ENCODE data around the gene GMNN. TPM values are rescaled to one million over a fixed set of nuclear protein-coding genes. Genes with fewer than 3 reads are reported as not detected.

GMNN gene
- polyA plus RNA-seq, 3 donors: 6.5 to 54.4 (median 20.6) TPM

DNA sequence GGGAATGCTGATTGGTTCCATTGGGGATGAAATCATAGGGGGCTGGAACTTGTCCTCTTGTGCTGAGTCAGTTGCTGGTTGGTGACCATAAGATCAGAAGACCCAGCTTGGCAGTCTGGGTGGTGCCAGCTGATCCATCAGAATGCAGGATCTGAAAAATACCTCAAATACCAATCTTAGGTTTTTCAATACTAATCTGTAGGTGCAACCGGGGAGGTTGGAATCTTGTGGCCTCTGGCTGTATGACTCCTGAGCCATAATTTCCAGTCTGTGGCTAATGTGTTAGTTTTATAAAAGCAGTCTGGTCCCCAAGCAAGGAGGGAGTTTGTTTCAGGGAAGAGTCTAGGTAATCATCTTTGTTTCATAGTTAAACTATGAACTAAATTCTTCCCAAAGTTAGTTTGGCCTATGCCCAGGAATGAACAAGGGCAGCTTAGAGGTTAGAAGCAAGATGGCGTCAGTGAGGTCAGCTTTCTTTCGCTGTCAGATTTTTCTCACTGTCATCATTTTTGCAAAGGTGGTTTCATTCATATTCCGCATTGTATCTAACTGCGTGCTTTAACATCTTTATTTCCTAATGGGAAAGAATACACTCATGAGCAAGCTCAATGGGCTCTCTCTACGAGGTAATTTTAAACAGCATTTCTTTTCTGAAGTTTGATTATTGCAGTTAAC is 22.0 kb downstream of the GMNN start:
- no peak overlapping the region for H3K27ac ChIP-seq (ENCODE audit: low read depth, low read length)
- WGBS, 3 donors: 89 to 97% (median 94%) methylated on average over 6 of the region's 6 CpGs

DNA sequence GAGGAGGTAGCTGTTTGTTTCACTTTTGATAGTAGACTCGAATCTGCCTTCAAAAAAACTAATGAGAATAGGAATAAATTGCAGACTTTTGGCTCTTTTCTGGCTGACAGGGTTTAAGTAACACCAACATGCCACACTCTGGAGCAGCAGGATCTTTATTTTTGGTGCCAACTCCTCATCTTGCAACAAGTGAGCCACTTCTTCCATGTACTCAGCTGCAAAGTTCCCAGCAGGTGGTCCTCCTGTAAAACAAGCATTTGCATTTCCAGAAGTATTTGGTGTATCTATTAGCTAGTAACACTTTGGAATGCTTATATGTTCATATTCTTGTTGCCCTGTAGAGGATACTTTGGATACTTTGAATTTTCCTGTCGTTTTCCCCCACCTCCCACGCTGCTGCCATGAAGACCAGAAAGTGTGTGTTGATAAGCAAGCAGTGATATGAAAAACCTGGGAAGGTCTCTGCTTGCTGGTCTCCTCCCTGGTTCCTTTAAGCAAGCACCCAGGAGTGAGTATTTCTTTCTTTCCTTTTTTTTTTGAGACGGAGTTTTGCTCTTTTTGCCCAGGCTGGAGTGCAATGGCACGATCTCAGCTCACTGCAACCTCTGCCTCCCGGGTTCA is 23.0 kb downstream of the GMNN start:
- no peak overlapping the region for H3K27ac ChIP-seq (ENCODE audit: low read depth, low read length)
- WGBS, 3 donors: 41 to 82% (median 77%) methylated on average over 6 of the region's 6 CpGs

DNA sequence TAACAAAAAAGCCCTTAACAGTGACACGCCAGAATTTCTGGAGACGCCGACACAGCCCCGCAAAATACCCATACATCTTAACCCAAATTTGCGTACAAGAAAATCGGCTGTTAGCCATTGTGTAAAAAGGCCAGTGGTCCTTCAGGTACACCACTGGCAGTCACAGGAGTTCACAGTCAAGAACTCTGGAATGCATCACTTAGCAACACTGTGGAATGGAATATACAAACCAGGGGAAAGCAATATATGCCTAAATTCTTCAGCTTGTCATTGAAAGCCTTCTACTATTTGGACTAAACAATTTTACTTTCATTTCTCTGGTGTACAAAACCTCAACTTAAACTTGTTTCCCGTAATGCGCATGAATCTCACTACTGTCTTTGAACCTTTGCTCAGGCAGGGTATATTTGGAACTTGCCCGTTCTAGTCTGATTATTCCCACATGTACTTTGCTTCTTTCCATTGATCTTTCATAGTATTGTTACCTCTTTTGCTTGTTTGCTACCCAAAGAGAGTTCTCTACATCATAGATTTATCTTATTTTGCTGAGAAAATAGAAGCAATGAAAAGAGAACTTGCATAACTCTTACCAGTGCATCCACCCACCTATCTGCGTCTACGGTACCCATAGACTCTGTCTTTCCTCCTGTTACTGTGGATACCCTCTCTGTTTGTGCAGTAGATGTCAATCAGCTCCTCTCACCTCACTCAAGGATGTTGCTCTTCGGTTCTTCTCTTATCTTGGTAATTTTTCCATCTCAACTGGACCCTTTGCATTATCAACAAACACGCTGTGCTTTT is 24.2 kb downstream of the GMNN start, which contains the start of gene ARMH2:
ARMH2 (minus strand) TSS at position 178 of the 801 bp plus-strand sequence; CDS start at position 118, 60 bp downstream.
- WGBS, 3 donors: 77 to 95% (median 91%) methylated on average over 13 of the region's 13 CpGs
- H3K27ac ChIP-seq (ENCODE audit: low read depth, low read length): no peak within 1 kb of the TSS

DNA sequence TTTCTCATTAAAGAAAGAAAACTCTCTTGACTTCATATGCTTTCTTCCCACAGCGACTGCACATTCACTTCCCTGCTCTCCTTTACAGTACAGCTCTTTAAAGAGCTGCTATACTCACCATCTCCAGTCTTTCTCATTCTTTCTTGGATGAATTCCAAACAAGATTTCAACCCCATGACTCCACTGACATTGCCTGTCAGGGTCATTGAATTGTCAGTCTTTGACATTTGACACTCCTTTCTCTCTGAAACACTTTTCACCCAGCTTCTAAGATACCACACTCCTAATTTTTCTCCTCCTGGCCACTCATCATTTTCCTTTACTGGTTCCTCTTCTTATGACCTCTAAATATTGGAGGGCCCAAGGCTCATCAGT is 24.8 kb downstream of the GMNN start:
- no peak overlapping the region for H3K27ac ChIP-seq (ENCODE audit: low read depth, low read length)
- WGBS, 3 donors: 58 to 86% (median 84%) methylated on average over 1 of the region's 1 CpG

DNA sequence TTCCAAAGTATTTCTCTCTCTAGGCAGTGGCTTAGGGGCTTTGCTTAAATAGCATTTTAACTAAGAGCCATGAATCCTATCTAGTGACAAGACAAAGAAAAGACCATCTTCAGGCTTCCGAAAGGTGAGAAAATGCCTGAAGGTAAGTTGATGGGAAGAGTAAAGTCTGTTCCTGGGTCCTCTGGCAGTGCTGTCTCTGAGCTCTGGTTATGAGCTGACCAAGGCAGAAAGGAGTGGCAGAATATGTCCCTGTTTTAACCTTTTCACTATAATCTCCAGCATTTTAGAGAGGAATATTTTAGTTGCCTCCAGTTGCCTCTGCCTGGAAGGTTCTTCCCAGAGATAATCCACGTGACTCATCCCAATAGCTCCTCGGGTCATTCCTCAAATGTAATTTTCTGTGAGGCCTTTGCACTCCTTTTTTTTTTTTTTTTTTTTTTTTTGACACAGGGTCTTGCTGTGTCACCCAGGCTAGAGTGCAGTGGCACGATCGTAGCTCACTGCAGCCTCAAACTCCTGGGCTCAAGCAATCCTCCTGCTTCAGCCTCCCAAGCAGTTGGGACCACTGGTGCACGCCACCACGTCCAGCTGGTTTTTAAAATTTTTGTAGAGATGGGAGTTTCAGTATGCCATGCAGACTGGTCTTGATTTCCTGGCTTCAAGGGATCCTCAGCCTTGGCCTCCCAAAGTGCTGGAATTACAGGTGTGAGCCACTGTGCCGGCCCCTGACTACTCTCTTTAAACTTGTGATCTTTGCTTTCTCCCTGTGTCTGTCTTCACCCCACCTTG is 27.7 kb downstream of the GMNN start:
- H3K27ac ChIP-seq (ENCODE audit: low read depth, low read length): no peak overlapping the region
- WGBS, 3 donors: 85 to 90% (median 86%) methylated on average over 8 of the region's 8 CpGs

DNA sequence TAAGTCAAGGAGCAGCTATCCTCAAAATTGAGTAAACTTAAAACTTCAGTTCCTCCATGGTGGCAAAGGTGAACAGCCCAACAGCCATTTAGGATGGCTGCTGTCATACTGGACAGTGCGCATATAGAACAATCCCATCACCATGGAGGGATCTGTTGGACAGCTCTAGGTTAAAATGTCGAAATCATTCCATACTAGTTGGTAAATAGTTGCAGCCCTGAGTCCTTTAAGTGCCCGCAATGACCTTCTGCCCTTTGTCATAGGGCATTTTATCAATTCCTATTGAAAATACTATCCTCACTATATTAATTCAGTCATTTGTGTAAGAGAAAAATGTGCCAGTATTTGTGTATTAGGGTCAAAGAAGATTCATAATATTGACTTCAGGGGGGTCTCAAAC is 32.8 kb downstream of the GMNN start:
- WGBS, 3 donors: 90 to 98% (median 96%) methylated on average over 3 of the region's 3 CpGs
- no peak overlapping the region for H3K27ac ChIP-seq (ENCODE audit: low read depth, low read length)

DNA sequence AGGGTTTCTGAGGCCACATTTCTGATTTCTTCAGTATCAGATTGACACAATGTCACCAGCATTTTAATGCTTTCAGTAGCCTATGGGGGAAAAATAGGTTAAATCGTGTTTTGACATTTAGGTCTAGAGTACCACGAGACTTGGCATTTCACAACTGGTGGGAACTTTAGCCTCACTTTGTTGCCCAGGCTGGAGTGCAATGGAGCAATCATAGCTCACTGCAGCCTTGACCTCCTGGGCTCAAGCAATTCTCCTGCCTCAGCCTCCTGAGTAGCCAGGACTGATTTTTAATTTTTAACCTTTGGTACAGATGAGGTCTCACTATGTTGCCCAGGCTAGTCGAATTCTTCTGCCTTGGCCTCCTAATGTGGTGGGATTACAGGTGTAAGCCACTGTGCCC is 35.0 kb downstream of the GMNN start:
- no peak overlapping the region for H3K27ac ChIP-seq (ENCODE audit: low read depth, low read length)
- 76 to 90% (median 81%) methylated on average over 3 of the region's 3 CpGs for WGBS, 3 donors

DNA sequence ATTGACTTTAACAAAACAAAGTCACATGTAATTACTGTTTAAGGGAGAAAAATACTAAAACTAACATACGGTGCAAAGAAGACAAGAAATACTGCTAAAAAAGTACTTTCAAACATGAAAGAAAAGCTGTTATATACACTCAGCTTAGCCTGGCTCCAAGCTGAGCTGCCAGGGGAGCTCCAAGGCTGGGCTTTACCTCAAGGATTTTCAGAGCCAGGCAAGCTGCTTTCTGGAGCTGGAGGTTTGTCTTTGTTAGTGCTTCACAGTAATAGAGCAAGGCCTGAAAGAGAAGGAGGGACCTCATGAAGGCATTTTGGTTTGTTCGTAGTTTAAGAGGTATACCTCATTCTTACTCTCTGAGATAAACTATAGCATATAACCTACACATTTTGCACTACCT is 43.6 kb downstream of the GMNN start:
- H3K27ac ChIP-seq (ENCODE audit: low read depth, low read length): no peak overlapping the region
- WGBS, 3 donors: 61 to 97% (median 95%) methylated on average over 2 of the region's 2 CpGs

DNA sequence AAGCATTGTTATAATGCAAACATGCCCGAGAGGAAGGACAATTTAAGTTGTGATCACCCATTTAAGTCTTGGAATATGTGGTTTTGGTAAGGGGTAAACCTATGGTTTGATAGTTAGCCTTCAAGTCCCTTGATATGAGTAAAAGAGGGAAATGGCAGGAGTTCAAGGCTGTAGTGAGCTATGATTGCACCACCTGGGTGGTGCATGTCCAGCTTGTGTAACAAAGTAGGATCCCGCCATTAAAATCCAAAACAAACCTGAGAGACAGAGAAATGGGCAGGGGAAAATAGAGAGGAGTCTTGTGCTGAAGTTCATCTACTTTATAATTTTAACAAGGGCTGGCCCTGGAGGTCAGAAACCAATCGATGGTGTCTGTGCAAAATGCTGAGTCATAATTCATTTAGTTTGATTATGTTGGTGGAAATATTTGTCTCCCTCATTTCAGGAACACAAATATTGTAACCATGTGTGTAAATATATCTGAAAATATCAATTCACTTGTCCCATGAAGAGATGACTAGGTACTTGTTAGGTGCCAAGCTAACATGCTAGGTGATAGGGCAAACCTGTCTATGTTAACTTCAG is 47.2 kb downstream of the GMNN start:
- H3K27ac ChIP-seq (ENCODE audit: low read depth, low read length): no peak overlapping the region
- 77 to 95% (median 94%) methylated on average over 3 of the region's 3 CpGs for WGBS, 3 donors

DNA sequence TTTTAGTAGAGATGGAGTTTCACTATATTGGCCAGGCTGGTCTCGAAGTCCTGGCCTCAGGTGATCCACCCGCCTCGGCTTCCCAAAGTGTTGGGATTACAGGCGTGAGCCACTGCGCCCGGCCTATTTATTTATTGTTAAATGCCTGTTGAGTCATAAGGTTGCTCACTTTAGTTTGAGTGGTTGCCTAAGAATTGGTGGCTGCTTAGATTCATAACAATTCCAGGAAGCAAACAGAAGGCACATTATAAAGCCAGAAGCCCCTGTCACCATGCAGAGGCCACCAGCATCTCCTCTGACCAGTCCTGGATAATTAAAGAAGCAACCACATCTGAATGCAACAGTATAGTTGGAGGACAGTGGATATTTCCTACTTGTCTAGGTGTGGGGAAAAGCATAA is 48.0 kb downstream of the GMNN start:
- H3K27ac ChIP-seq (ENCODE audit: low read depth, low read length): no peak overlapping the region
- WGBS, 3 donors: 94 to 99% (median 97%) methylated on average over 6 of the region's 6 CpGs

DNA sequence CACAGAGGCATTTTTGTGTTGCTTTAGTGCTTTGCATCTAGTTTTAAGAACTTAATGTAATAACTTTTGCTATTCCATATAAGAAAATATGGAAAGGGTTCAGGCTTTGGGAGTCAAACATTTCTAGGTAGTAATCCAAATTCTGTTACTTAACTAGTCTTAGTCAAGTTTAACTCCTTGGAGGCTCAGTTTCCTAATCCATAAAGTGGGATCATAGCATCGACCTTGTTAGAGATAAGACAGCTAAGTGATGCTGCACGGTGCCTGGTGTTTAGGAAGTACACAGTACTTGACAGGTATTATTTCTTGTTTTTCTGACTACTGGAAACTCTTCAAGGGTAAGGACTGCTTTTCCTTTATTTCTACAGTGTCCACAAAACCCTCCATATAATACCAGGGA is 48.4 kb downstream of the GMNN start:
- H3K27ac ChIP-seq (ENCODE audit: low read depth, low read length): no peak overlapping the region
- 64 to 89% (median 87%) methylated on average over 2 of the region's 2 CpGs for WGBS, 3 donors

DNA sequence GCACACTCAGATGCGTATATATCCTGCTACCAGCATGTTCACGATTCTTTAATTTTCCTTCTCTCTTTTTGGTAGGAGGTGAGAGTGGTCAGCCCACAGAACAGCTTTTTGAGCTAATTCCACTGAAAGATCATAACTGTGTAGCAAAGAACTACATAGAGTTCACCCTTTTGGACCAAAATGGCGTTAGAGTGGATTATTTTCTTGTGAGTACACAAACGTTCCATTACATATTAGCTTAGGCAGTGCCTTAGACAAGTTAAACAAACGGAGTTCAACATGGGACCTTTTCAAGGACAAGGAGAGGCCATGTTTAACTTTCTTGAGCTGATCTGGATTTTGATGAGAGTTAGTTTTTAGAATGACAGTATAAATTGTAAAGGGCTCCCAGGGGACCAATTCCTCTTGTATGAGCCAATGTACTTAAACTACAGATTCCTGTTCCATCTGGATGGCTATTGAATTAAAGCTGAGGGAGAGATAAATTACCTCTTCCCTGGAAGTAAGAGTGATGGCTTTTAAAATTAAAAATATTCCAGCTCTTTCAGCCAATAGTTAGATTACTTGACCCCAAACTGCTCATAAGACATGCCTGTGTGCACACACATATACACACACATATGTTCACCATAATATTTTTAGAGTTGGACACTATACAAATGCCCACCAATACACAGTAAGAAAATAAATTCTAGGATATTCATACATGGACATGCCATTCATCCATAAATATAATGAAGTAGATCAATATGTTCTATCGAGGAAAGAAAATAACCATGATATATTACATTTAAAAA is 49.6 kb downstream of the GMNN start:
- 60 to 89% (median 85%) methylated on average over 6 of the region's 6 CpGs for WGBS, 3 donors
- no peak overlapping the region for H3K27ac ChIP-seq (ENCODE audit: low read depth, low read length)

DNA sequence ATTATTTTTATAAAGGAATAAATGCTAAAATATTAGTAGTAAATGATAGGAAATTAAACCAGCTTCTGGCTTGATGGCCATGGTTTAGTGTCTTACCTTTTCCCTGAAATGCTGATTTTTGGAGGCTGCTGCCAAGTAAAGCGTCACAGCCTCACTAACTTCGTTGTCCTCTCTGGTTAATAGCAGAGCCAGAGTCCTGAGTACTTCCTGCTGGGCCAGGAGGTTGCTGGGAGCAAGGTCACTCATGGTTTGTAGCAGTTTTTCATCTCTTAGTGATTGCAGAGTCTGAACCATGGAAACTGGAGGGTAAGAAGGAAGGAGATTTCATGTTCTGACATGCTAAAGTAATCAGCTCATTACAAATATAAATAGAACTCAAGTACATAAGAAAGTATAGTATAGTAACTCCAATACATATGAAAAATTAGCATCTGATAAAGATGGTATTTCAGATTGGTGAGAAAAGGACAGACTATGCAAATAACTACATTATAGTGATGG is 50.4 kb downstream of the GMNN start:
- WGBS, 3 donors: 17 to 64% (median 55%) methylated on average over 2 of the region's 2 CpGs
- no peak overlapping the region for H3K27ac ChIP-seq (ENCODE audit: low read depth, low read length)

DNA sequence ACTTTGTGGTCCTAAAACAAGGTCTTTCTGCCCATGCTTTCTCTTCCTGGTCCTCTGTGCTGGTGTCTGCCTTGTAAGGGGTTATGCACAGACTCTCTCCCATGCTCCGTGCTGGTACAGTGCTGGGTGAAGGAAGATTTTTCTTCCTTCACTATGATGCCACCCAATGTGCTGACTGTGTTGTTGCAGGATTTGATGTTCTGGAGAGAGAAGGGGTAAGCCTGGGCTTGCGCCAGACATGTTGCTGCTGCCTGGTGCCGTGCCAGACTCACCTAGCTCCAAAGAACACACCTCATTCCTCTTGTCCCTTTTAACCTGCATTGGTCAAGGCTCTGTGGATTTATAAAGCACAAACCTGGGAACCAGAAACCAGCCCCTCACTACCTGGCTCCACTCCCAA is 52.4 kb downstream of the GMNN start:
- 49 to 94% (median 88%) methylated on average over 3 of the region's 3 CpGs for WGBS, 3 donors
- H3K27ac ChIP-seq (ENCODE audit: low read depth, low read length): no peak overlapping the region

DNA sequence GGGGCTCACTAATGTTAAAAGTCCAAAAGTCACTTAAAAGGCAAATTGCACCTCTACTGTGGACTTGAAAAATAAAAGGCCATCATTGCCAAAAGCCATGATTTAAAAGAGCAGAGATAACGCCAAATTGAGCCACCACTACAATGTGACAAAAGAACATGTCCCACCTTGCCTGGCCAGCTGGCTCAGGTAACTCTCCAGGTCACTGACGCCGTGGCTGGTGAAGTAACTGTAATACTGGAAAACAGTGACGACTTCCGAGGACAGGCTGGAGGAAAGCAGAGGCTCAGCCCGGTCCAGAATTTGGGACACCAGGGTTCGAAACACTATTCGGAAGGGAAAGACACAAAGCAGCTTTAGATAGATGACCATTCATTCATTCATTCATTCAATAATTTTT is 53.2 kb downstream of the GMNN start:
- WGBS, 3 donors: 81 to 89% (median 83%) methylated on average over 8 of the region's 8 CpGs

DNA sequence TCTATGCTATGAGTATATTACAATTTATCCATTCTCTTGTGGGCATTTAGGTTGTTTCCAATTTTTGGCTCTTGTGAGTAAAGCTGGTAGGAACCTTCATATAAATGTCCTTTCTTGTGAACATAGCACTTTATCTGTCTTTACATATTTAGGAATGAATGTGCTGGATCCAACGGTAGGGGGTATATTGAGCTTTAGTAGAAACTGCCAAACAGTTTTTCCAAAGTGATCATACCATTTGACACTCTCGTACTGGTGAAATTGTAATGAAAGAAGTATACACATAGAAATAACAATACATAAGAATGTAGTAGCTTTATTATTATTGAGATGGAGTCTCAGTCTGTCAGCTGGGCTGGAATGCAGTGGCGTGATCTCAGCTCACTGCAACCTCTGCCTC is 54.9 kb downstream of the GMNN start:
- 80 to 94% (median 89%) methylated on average over 3 of the region's 3 CpGs for WGBS, 3 donors
- H3K27ac ChIP-seq (ENCODE audit: low read depth, low read length): no peak overlapping the region

More for the DNA sequence above, 53.2 kb downstream of the GMNN start:
- H3K27ac ChIP-seq (ENCODE audit: low read depth, low read length): no peak overlapping the region

All from adipose tissue (tissue), 3 donors.